Gastrocnemius medialis (tissue), 4 donors: ENCODE measurements around the gene LILRB1. TPM values are rescaled to one million over a fixed set of nuclear protein-coding genes. Genes with fewer than 3 reads are reported as not detected.

ENCODE experiments used
- ATAC-seq, 2 donors: fragments of 150-250 bp; one replicate each; pipeline ENCODE4 v1.9.1; 2016
- DNase-seq, 2 donors: peaks; one replicate each; pipeline ENCODE4 v3.0.0-alpha.2; 2019
- H3K27ac ChIP-seq, 4 donors: fragments of 200-600 bp; sonication (generic); 1 replicate in 1 of 4; 2 replicates in 3 of 4; pipeline ENCODE4 v1.5.1; 2016 to 2018; ENCODE audit warnings: mild to moderate bottlenecking in 2 of 4, moderate library complexity in 1 of 4
- H3K27me3 ChIP-seq, 3 donors: fragments of 200-600 bp; sonication (generic) in 2 of 3; 1 replicate in 1 of 3; 2 replicates in 2 of 3; pipeline versions ENCODE4 v1.5.1 to v1.6.0; 2016 to 2019; ENCODE audit warnings: mild to moderate bottlenecking in 1 of 3, moderate library complexity in 1 of 3
- H3K36me3 ChIP-seq, 2 donors: fragments of 200-600 bp; sonication (generic) in 1 of 2; one replicate each; pipeline ENCODE4 v1.5.1; 2017 to 2018
- H3K4me1 ChIP-seq, 2 donors: fragments of 200-600 bp; sonication (generic) in 1 of 2; one replicate each; pipeline ENCODE4 v1.5.1; 2016 to 2017; ENCODE audit warnings: mild to moderate bottlenecking in 2 of 2
- H3K4me3 ChIP-seq, 4 donors: fragments of 200-600 bp; sonication (generic) in 3 of 4; 1 replicate in 1 of 4; 2 replicates in 3 of 4; pipeline ENCODE4 v1.5.1; 2016 to 2019; ENCODE audit warnings: mild to moderate bottlenecking in 2 of 4
- H3K9me3 ChIP-seq, 3 donors: fragments of 200-600 bp; sonication (generic) in 2 of 3; 1 replicate in 1 of 3; 2 replicates in 2 of 3; pipeline ENCODE4 v1.5.1; 2016 to 2019
- CTCF ChIP-seq, 5 experiments: fragments of 450-650 bp in 3 of 5; fragments of 200-600 bp in 2 of 5; sonication (generic) in 2 of 5; IDR thresholded peaks in 4 of 5; conservative IDR thresholded peaks in 1 of 5; 1 replicate in 4 of 5; 2 replicates in 1 of 5; pipeline ENCODE4 v1.5.1; 2016 to 2019; ENCODE audit warnings: antibody characterized with exemption in 5 of 5, mild to moderate bottlenecking in 3 of 5, moderate library complexity in 3 of 5
- POLR2A ChIP-seq, 2 donors: fragments of 450-650 bp; IDR thresholded peaks; one replicate each; pipeline ENCODE4 v1.6.1; 2017; ENCODE audit warnings: antibody characterized with exemption in 2 of 2, mild to moderate bottlenecking in 2 of 2, moderate library complexity in 2 of 2
- in situ Hi-C, 4 donors: fragments of 200-750 bp; cut with MboI; loops; one replicate each; pipeline versions ENCODE4 v1.15.0 to v1.8.0; 2017; ENCODE audit warnings: low sequenced_read_pairs in 4 of 4
- intact Hi-C: fragments of 100-400 bp; cut with DNase I; formaldehyde crosslinking; loops from one replicate; pipeline ENCODE4 v1.15.1; 2023; ENCODE audit warnings: low total_unique reads
- total RNA-seq, 4 donors: library from RNA; depleted of rRNA; stranded (reverse); fragments of >200 nt; gene quantifications; one replicate each; pipeline versions ENCODE4 v1.1.0 to v1.2.3, GENCODE V29; 2016

LILRB1 gene
- total RNA-seq, 4 donors from 2014 or later: 0.39 to 0.69 TPM; not detected in 2

- H3K36me3 ChIP-seq: no peaks in the 10 kb centered on the region
- H3K27ac ChIP-seq: no peak overlapping the region
- no peak overlapping the region for H3K4me3 ChIP-seq
- DNase-seq (no peak), ATAC-seq (no peak)
- H3K9me3 ChIP-seq: no peaks in the 10 kb centered on the region
- in situ Hi-C loops: no loop called here
- TF ChIP-seq CTCF (IDR thresholded peaks at IDR 0.05 in 4 of 5, conservative IDR thresholded peaks at IDR 0.05 in 1 of 5) (no peak), POLR2A (IDR thresholded peaks at IDR 0.05) (no peak)
- no peaks in the 10 kb centered on the region for H3K27me3 ChIP-seq
- intact Hi-C loops: no loop called here
- H3K4me1 ChIP-seq: no peaks in the 10 kb centered on the region
Measured at GRCh38 chr19:54665530-54665929, 35.2 kb downstream of the LILRB1 start.

- no peak for DNase-seq
- TF ChIP-seq POLR2A (IDR thresholded peaks at IDR 0.05): no peak
- TF ChIP-seq CTCF (IDR thresholded peaks at IDR 0.05 in 4 of 5, conservative IDR thresholded peaks at IDR 0.05 in 1 of 5): no peak
- ATAC-seq: no peak
- intact Hi-C loops: no loop called here
- Histone ChIP-seq H3K9me3 (no peaks in the 10 kb centered on the region), H3K4me1 (no peaks in the 10 kb centered on the region), H3K27me3 (no peaks in the 10 kb centered on the region), H3K4me3 (no peak overlapping the region), H3K27ac (no peak overlapping the region), H3K36me3 (no peaks in the 10 kb centered on the region)
- in situ Hi-C loops: no loop called here
Measured at GRCh38 chr19:54667217-54667616, 36.9 kb downstream of the LILRB1 start.

GRCh38 chr19:54668353-54668752 is 38.1 kb downstream of the LILRB1 start:
- Histone ChIP-seq H3K36me3 (no peaks in the 10 kb centered on the region), H3K4me1 (no peaks in the 10 kb centered on the region), H3K4me3 (no peak overlapping the region), H3K27ac (no peak overlapping the region), H3K9me3 (no peaks in the 10 kb centered on the region), H3K27me3 (no peaks in the 10 kb centered on the region)
- DNase-seq: no peak
- intact Hi-C loops (no loop called here), in situ Hi-C loops (no loop called here)
- TF ChIP-seq POLR2A (IDR thresholded peaks at IDR 0.05) (no peak), CTCF (IDR thresholded peaks at IDR 0.05 in 4 of 5, conservative IDR thresholded peaks at IDR 0.05 in 1 of 5) (no peak)
- ATAC-seq: no peak

GRCh38 chr19:54670576-54671357 is 40.5 kb downstream of the LILRB1 start:
- DNase-seq (no peak), ATAC-seq (no peak)
- Histone ChIP-seq H3K4me3 (no peak overlapping the region), H3K27ac (no peak overlapping the region), H3K36me3 (no peaks in the 10 kb centered on the region), H3K9me3 (no peaks in the 10 kb centered on the region), H3K4me1 (no peaks in the 10 kb centered on the region), H3K27me3 (no peaks in the 10 kb centered on the region)
- TF ChIP-seq CTCF (IDR thresholded peaks at IDR 0.05 in 4 of 5, conservative IDR thresholded peaks at IDR 0.05 in 1 of 5) (no peak), POLR2A (IDR thresholded peaks at IDR 0.05) (no peak)
- intact Hi-C loops (no loop called here), in situ Hi-C loops (no loop called here)

- Histone ChIP-seq H3K9me3 (no peaks in the 10 kb centered on the region), H3K4me1 (no peaks in the 10 kb centered on the region), H3K4me3 (no peak overlapping the region), H3K36me3 (no peaks in the 10 kb centered on the region), H3K27ac (no peak overlapping the region), H3K27me3 (no peaks in the 10 kb centered on the region)
- intact Hi-C loops: no loop called here
- no peak for TF ChIP-seq POLR2A (IDR thresholded peaks at IDR 0.05)
- TF ChIP-seq CTCF (IDR thresholded peaks at IDR 0.05 in 4 of 5, conservative IDR thresholded peaks at IDR 0.05 in 1 of 5): no peak
- ATAC-seq (no peak), DNase-seq (no peak)
- in situ Hi-C loops: no loop called here
Measured at GRCh38 chr19:54673222-54673621, 42.9 kb downstream of the LILRB1 start.
